HEK293 (cell line): ENCODE measurements around the gene TFRC.

Experiments used
- GFI1B ChIP-seq: fragments of 450-650 bp; formaldehyde crosslinking; IDR thresholded peaks from 2 replicates; pipeline ENCODE4 v1.5.1; 2016; ENCODE audit warnings: missing biosample characterization, missing genetic modification characterization
- HOXC10 ChIP-seq: sonication (generic); formaldehyde crosslinking; IDR thresholded peaks from 2 replicates; pipeline ENCODE4 v1.8.1; 2023; ENCODE audit warnings: mild to moderate bottlenecking, missing genetic modification reagents
- KLF1 ChIP-seq: fragments of 450-650 bp; formaldehyde crosslinking; IDR thresholded peaks from 2 replicates; pipeline ENCODE4 v1.5.1; 2016; ENCODE audit warnings: missing biosample characterization, missing genetic modification characterization
- SCRT2 ChIP-seq: fragments of 450-650 bp; formaldehyde crosslinking; IDR thresholded peaks from 2 replicates; pipeline ENCODE4 v1.5.1; 2016; ENCODE audit warnings: missing biosample characterization, missing genetic modification characterization
- ZBTB20 ChIP-seq: fragments of 450-650 bp; formaldehyde crosslinking; IDR thresholded peaks from 2 replicates; pipeline ENCODE4 v1.5.1; 2016; ENCODE audit warnings: missing biosample characterization, missing genetic modification characterization
- ZBTB48 ChIP-seq: fragments of 450-650 bp; formaldehyde crosslinking; IDR thresholded peaks from 2 replicates; pipeline ENCODE4 v1.5.1; 2016; ENCODE audit warnings: missing biosample characterization, missing genetic modification characterization
- ZBTB7A ChIP-seq: fragments of 450-650 bp; formaldehyde crosslinking; IDR thresholded peaks from 2 replicates; pipeline ENCODE4 v1.5.1; 2016; ENCODE audit warnings: low read depth, missing biosample characterization, missing genetic modification characterization
- ZEB2 ChIP-seq: fragments of 450-650 bp; formaldehyde crosslinking; IDR thresholded peaks from 2 replicates; pipeline ENCODE4 v1.5.1; 2016; ENCODE audit warnings: missing biosample characterization, missing genetic modification characterization
- ZFHX2 ChIP-seq: fragments of 450-650 bp; formaldehyde crosslinking; conservative IDR thresholded peaks from 2 replicates; pipeline ENCODE4 v1.5.1; 2016; ENCODE audit warnings: missing biosample characterization, missing genetic modification characterization
- ZNF184 ChIP-seq: fragments of 450-650 bp; IDR thresholded peaks from 2 replicates; pipeline ENCODE4 v1.5.1; 2018; ENCODE audit warnings: missing biosample characterization, mild to moderate bottlenecking, missing genetic modification characterization
- ZNF223 ChIP-seq: fragments of 450-650 bp; formaldehyde crosslinking; IDR thresholded peaks from 2 replicates; pipeline ENCODE4 v1.5.1; 2016; ENCODE audit warnings: missing biosample characterization, missing genetic modification characterization
- ZNF366 ChIP-seq: fragments of 450-650 bp; formaldehyde crosslinking; conservative IDR thresholded peaks from 2 replicates; pipeline ENCODE4 v1.5.1; 2016; ENCODE audit warnings: missing biosample characterization, missing genetic modification characterization
- ZNF394 ChIP-seq: fragments of 450-650 bp; formaldehyde crosslinking; IDR thresholded peaks from 2 replicates; pipeline ENCODE4 v1.5.1; 2016; ENCODE audit warnings: missing biosample characterization, missing genetic modification characterization, mild to moderate bottlenecking, moderate library complexity, borderline replicate concordance
- ZNF398 ChIP-seq: fragments of 450-650 bp; formaldehyde crosslinking; IDR thresholded peaks from 2 replicates; pipeline ENCODE4 v1.5.1; 2017; ENCODE audit warnings: missing biosample characterization, missing genetic modification characterization
- ZNF426 ChIP-seq: fragments of 450-650 bp; formaldehyde crosslinking; IDR thresholded peaks from 2 replicates; pipeline ENCODE4 v1.5.1; 2017; ENCODE audit warnings: missing biosample characterization, missing genetic modification characterization, mild to moderate bottlenecking, inconsistent platforms, moderate library complexity
- ZNF433 ChIP-seq: fragments of 450-650 bp; formaldehyde crosslinking; IDR thresholded peaks from 2 replicates; pipeline ENCODE4 v1.5.1; 2016; ENCODE audit warnings: missing biosample characterization, missing genetic modification characterization, low read depth
- ZNF549 ChIP-seq: fragments of 450-650 bp; IDR thresholded peaks from 2 replicates; pipeline ENCODE4 v1.5.1; 2018; ENCODE audit warnings: missing biosample characterization, missing genetic modification characterization, mild to moderate bottlenecking, inconsistent platforms, moderate library complexity
- ZNF561 ChIP-seq: fragments of 450-650 bp; IDR thresholded peaks from 2 replicates; pipeline ENCODE4 v1.5.1; 2018; ENCODE audit warnings: missing biosample characterization, missing genetic modification characterization, borderline replicate concordance
- ZNF629 ChIP-seq: fragments of 450-650 bp; formaldehyde crosslinking; IDR thresholded peaks from 2 replicates; pipeline ENCODE4 v1.5.1; 2017; ENCODE audit warnings: missing biosample characterization, missing genetic modification characterization
- ZNF664 ChIP-seq: fragments of 450-650 bp; formaldehyde crosslinking; IDR thresholded peaks from 2 replicates; pipeline ENCODE4 v1.5.1; 2016; ENCODE audit warnings: missing biosample characterization, missing genetic modification characterization
- ZNF76 ChIP-seq: fragments of 450-650 bp; formaldehyde crosslinking; IDR thresholded peaks from 2 replicates; pipeline ENCODE4; 2016; ENCODE audit warnings: low read depth, missing biosample characterization, missing genetic modification characterization, borderline replicate concordance
- ZNF777 ChIP-seq: fragments of 450-650 bp; formaldehyde crosslinking; IDR thresholded peaks from 2 replicates; pipeline ENCODE4 v1.5.1; 2017; ENCODE audit warnings: missing biosample characterization, missing genetic modification characterization, borderline replicate concordance
- ZSCAN18 ChIP-seq: fragments of 450-650 bp; formaldehyde crosslinking; IDR thresholded peaks from 2 replicates; pipeline ENCODE4 v1.5.1; 2016; ENCODE audit warnings: missing biosample characterization, missing genetic modification characterization
- TF ChIP-seq, protein P1 (sequence below): fragments of 450-650 bp; formaldehyde crosslinking; IDR thresholded peaks from 2 replicates; pipeline ENCODE4 v1.5.1; 2017; ENCODE audit warnings: missing biosample characterization, mild to moderate bottlenecking, missing genetic modification characterization, moderate library complexity
- TF ChIP-seq, protein P2 (sequence below): fragments of 450-650 bp; formaldehyde crosslinking; IDR thresholded peaks from 2 replicates; pipeline ENCODE4 v1.5.1; 2016; ENCODE audit warnings: missing biosample characterization, missing genetic modification characterization
- TF ChIP-seq, protein P3 (sequence below): fragments of 450-650 bp; formaldehyde crosslinking; optimal IDR thresholded peaks from 2 replicates; pipeline ENCODE3; 2016; ENCODE audit warnings: missing biosample characterization, mild to moderate bottlenecking, missing genetic modification characterization
- TF ChIP-seq, protein P4 (sequence below): fragments of 450-650 bp; formaldehyde crosslinking; IDR thresholded peaks from 2 replicates; pipeline ENCODE4 v1.5.1; 2016; ENCODE audit warnings: missing biosample characterization, missing genetic modification characterization
- TF ChIP-seq, protein P5 (sequence below): fragments of 450-650 bp; formaldehyde crosslinking; IDR thresholded peaks from 2 replicates; pipeline ENCODE4 v1.5.1; 2016; ENCODE audit warnings: missing biosample characterization, missing genetic modification characterization

The TFRC gene

GRCh38 chr3:196081834-196082618 lies at the start of gene TFRC (continued):
- peak; percentile 81 for TF ChIP-seq ZFHX2 (tag by site-specific recombination)
- peak; percentile 89 for TF ChIP-seq ZEB2
- TF ChIP-seq ZNF366 (tag by site-specific recombination): peak; percentile 76
- TF ChIP-seq, protein P1, sequence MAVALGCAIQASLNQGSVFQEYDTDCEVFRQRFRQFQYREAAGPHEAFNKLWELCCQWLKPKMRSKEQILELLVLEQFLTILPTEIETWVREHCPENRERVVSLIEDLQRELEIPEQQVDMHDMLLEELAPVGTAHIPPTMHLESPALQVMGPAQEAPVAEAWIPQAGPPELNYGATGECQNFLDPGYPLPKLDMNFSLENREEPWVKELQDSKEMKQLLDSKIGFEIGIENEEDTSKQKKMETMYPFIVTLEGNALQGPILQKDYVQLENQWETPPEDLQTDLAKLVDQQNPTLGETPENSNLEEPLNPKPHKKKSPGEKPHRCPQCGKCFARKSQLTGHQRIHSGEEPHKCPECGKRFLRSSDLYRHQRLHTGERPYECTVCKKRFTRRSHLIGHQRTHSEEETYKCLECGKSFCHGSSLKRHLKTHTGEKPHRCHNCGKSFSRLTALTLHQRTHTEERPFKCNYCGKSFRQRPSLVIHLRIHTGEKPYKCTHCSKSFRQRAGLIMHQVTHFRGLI: no peak
- TF ChIP-seq, protein P2, sequence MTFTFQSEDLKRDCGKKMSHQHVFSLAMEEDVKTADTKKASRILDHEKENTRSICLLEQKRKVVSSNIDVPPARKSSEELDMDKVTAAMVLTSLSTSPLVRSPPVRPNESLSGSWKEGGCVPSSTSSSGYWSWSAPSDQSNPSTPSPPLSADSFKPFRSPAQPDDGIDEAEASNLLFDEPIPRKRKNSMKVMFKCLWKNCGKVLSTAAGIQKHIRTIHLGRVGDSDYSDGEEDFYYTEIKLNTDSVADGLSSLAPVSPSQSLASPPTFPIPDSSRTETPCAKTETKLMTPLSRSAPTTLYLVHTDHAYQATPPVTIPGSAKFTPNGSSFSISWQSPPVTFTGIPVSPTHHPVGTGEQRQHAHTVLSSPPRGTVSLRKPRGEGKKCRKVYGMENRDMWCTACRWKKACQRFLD: no peak; the same call in 1 of the 2 replicates
- peak; percentile 84 for TF ChIP-seq SCRT2 (tag by site-specific recombination)
- TF ChIP-seq ZNF549 (tag by site-specific recombination): no peak
- TF ChIP-seq ZNF629: peak; percentile 83
- TF ChIP-seq, protein P3, sequence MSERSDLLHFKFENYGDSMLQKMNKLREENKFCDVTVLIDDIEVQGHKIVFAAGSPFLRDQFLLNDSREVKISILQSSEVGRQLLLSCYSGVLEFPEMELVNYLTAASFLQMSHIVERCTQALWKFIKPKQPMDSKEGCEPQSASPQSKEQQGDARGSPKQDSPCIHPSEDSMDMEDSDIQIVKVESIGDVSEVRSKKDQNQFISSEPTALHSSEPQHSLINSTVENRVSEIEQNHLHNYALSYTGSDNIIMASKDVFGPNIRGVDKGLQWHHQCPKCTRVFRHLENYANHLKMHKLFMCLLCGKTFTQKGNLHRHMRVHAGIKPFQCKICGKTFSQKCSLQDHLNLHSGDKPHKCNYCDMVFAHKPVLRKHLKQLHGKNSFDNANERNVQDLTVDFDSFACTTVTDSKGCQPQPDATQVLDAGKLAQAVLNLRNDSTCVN (tag by site-specific recombination): peak; percentile 92
- TF ChIP-seq ZNF561: peak; percentile 48; the same call in 1 of the 2 replicates
- no peak for TF ChIP-seq HOXC10
- peak; percentile 37; the same call in 1 of the 2 replicates for TF ChIP-seq ZNF394
- TF ChIP-seq ZNF777 (tag by site-specific recombination): 0 out of 2 replicates have a peak, but pooled peaks have one; percentile 31
- no peak for TF ChIP-seq ZNF433 (tag by site-specific recombination)
- no peak for TF ChIP-seq ZNF398 (tag by site-specific recombination)
- TF ChIP-seq ZBTB7A: peak; percentile 78; the same call in 1 of the 2 replicates
- no peak for TF ChIP-seq ZNF223 (tag by site-specific recombination)
- TF ChIP-seq, protein P4, sequence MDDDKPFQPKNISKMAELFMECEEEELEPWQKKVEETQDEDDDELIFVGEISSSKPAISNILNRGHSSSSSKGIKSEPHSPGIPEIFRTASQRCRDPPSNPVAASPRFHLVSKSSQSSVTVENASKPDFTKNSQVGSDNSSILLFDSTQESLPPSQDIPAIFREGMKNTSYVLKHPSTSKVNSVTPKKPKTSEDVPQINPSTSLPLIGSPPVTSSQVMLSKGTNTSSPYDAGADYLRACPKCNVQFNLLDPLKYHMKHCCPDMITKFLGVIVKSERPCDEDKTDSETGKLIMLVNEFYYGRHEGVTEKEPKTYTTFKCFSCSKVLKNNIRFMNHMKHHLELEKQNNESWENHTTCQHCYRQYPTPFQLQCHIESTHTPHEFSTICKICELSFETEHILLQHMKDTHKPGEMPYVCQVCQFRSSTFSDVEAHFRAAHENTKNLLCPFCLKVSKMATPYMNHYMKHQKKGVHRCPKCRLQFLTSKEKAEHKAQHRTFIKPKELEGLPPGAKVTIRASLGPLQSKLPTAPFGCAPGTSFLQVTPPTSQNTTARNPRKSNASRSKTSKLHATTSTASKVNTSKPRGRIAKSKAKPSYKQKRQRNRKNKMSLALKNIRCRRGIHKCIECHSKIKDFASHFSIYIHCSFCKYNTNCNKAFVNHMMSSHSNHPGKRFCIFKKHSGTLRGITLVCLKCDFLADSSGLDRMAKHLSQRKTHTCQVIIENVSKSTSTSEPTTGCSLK: no peak
- peak; percentile 51; the same call in 1 of the 2 replicates for TF ChIP-seq ZBTB20 (tag by site-specific recombination)
- TF ChIP-seq GFI1B (tag by site-specific recombination): no peak
- peak; percentile 91 for TF ChIP-seq ZBTB48 (tag by site-specific recombination)
- TF ChIP-seq ZNF664: no peak
- TF ChIP-seq ZNF76: peak; percentile 70; the same call in 1 of the 2 replicates
- TF ChIP-seq ZNF426 (tag by site-specific recombination): no peak
- TF ChIP-seq, protein P5, sequence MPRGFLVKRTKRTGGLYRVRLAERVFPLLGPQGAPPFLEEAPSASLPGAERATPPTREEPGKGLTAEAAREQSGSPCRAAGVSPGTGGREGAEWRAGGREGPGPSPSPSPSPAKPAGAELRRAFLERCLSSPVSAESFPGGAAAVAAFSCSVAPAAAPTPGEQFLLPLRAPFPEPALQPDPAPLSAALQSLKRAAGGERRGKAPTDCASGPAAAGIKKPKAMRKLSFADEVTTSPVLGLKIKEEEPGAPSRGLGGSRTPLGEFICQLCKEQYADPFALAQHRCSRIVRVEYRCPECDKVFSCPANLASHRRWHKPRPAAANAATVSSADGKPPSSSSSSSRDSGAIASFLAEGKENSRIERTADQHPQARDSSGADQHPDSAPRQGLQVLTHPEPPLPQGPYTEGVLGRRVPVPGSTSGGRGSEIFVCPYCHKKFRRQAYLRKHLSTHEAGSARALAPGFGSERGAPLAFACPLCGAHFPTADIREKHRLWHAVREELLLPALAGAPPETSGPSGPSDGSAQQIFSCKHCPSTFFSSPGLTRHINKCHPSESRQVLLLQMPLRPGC (tag by site-specific recombination): 0 out of 2 replicates have a peak, but pooled peaks have one; percentile 43
- no peak for TF ChIP-seq ZNF184 (tag by site-specific recombination)
- no peak for TF ChIP-seq ZSCAN18 (tag by site-specific recombination)
- TF ChIP-seq KLF1 (tag by site-specific recombination): peak; percentile 59; the same call in 1 of the 2 replicates
